ENCODE measurements around the gene BCAT1. TPM values are rescaled to one million over a fixed set of nuclear protein-coding genes. Genes with fewer than 3 reads are reported as not detected.

The BCAT1 gene
- total RNA-seq, 1 experiment from 2014 or later = 32.8 TPM

DNA sequence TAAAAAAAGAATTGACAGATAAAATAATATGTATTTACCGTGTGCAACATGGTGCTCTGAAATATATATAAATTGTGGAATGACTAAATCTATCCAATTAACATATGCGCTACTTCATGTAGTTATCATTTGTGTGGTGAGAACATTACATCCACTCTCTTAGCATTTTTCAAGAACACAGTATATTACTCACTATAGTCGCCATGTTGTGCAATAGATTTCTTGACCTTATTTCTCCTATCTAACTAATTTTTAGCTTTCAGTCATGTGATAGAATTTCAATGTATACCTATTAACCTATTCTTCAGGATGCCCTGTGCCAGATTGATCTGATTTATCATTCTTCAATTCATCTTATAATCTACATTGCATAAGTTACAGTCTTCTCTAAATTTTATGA, 178.6 kb downstream of the BCAT1 start:
- DNase-seq (ENCODE audit: low spot score) = no peak

DNA sequence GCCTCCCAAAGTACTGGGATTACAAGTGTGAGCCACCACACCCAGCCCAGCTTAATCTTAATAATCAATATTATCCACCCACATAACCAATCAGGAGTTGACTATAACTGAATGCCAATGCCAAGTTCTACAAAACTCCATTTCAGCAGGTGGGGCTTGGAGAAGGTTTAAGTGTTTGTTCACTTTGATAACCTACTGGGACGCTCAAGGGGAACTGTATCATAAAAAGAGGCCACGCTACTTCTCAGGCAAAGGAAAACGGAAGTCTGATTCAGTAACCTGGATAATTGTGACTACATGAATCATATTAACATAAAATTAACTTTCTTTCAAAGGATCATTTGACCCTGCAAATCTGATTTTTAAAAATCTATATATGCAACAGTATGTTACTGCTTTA, 179.2 kb downstream of the BCAT1 start:
- DNase-seq (ENCODE audit: low spot score) = no peak

DNA sequence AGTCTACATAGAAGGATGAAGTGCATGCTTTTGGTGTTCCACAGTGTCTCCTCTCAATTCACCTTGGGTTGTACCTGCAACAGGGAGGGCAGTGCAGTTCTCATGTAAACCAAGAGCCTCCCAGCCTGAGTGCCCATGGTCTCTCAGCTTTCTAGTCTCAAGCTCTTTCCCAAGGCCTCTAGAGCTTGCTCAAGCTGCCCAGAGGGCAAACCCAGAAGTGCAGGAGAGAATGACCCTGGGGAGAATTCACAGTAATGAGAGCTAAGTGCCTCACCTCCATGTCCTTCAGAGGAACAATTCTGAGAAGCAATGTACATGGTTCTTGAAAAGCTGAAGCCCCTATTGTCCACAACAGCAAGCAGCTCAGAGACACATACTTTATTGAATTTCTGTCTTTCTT, 180.5 kb downstream of the BCAT1 start:
- DNase-seq (ENCODE audit: low spot score) = no peak

DNA sequence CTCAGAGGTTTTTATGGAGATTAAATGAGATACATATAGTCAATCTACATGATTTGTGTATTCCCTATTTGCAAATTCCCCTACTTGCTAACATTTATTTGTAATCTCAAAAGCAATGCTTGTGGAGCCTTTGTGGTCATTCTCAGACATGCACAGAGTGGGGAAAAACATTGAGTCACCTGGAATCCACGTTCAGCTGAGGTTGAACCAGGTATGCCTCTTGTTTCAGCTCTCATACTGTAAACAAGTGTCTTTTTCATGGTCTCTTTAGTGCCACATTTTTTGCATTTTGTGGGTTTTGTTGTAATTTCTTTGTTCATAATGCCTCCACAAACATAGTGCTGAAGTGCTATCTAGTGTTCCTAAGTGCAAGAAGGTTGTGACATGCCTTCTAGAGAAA, 181.9 kb downstream of the BCAT1 start:
- DNase-seq (ENCODE audit: low spot score) = no peak

DNA sequence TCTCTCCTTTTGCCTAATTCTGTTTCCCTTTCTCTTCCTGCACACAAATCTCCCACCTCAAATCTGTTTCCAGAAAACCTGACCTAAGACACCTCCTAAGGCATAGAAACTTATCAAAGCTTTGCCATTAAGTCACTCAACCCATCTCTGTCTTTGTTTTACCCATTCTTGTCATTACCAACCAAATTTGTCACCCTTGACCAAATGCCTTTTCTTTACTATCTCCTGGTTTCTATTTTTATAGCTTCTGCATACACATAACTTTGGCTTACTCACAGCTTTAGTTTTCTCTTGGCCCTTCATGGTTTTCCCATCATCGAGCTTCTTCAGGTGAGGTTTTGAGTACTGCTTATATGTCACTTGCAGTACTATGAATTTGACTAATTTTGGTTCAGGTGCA, 184.2 kb downstream of the BCAT1 start:
- no peak for DNase-seq (ENCODE audit: low spot score)

DNA sequence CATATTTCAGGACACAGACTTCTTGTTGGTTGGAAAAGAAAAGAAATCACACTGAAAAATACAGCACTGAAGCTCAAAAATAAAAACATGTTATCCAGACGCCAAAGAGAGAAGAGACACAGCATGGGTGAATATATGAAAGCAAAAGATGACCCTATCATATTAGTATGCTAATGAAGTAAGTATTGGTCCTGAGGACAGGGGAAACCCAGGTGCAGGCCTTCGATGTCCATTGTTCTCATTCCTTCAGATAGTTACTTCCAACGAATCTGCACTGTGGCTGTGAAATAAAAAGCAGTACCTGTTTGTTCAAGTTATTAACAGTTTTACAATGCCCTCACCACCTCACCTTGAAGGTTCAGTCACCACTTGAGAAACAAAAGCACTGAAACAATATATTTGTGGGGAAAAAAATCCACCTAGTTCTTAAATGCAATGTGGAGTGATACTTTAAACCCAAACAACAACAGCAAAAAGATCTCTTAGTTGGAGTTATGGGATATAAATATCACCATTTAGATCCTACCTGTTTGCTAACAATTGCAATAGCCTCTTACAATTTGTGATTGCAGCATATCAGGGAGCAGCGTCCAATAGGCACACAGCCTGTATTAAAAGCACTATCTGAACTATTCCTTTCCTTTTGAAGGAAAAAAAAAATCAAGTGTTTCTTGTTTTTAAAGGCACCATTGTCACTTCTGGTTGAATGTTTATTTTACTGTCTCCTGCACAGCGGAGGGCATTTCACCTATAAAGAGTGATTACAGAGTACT, 188.1 kb downstream of the BCAT1 start:
- no peak for DNase-seq (ENCODE audit: low spot score)

DNA sequence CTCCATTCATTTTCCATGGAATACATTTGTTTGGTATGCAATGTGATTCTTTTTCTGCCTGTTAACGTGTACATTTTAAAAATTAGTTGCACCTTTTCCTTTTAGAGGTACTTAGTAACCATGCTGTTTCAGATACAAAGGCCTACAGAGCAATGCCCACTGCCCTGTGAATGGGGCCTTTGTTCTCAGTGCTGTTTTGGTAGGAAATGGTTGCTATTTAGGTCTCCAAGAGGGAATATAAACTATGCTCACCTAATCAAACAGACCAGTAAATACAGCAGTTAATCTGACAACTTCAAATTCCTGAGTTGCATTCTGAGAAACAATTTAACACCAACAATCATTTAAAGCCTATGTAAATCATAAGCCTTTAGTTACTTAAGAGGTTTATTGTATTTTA, 188.7 kb downstream of the BCAT1 start:
- no peak for DNase-seq (ENCODE audit: low spot score)

Other genes starting within 250 kb of the BCAT1 start
- gene DNAI7, start 246.1 kb upstream of the BCAT1 start, total RNA-seq (2014; rRNA removed; shearing (Covaris generic)) = 0.38 TPM in 1 of 2 replicates, not detected in the other
- 35.6 and 36.7 TPM in 2 replicates for gene ETFRF1, start 246.1 kb upstream of the BCAT1 start, total RNA-seq (2014; rRNA removed; shearing (Covaris generic))